Duodenal mucosa (tissue), 2 donors: ENCODE results near the gene MYO3B.

Experiments used
- H3K27ac ChIP-seq: one replicate; pipeline ENCODE4 v1.7.0; 2013; ENCODE audit warnings: low read depth, low read length
- H3K27me3 ChIP-seq, 2 donors: one replicate each; pipeline ENCODE4 v1.7.0; 2013; ENCODE audit warnings: low read length in 2 of 2, control low read depth in 1 of 2; ENCODE audit not compliant: insufficient read depth in 2 of 2, control insufficient read depth in 1 of 2
- H3K36me3 ChIP-seq, 2 donors: one replicate each; pipeline ENCODE4 v1.7.0; 2013; ENCODE audit warnings: low read length in 2 of 2, control low read depth in 1 of 2; ENCODE audit not compliant: insufficient read depth in 2 of 2, control insufficient read depth in 1 of 2
- H3K4me1 ChIP-seq, 2 donors: one replicate each; pipeline ENCODE4 v1.7.0; 2013; ENCODE audit warnings: low read length in 2 of 2, control low read depth in 1 of 2; ENCODE audit not compliant: insufficient read depth in 2 of 2, control insufficient read depth in 1 of 2
- H3K4me3 ChIP-seq, 2 donors: one replicate each; pipeline ENCODE4 v1.7.0; 2013; ENCODE audit warnings: low read length in 2 of 2, low read depth in 1 of 2
- H3K9ac ChIP-seq, 2 donors: one replicate each; pipeline ENCODE4 v1.7.0; 2013; ENCODE audit warnings: low read length in 2 of 2, low read depth in 1 of 2
- H3K9me3 ChIP-seq, 2 donors: one replicate each; pipeline ENCODE4 v1.7.0; 2013; ENCODE audit warnings: low read length in 2 of 2, control low read depth in 1 of 2; ENCODE audit not compliant: control insufficient read depth in 1 of 2

Gene MYO3B

DNA sequence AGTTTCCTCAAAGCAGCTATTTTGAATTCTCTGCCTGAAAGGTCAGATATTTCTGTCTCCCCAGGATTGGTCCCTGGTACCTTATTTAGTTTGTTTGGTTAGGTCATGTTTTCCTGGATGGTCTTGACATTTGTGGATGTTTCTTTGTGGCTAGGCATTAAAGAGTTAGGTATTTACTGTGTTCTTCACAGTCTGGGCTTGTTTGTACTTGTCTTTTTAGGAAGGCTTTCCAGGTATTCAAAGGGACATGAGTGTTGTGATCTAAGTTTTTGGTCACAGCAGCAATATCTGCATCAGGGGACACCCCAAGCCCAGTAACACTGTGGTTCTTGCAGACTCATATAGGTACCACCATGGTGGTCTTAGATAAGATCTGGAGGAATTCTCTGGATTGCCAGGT lies 11.8 kb downstream of the MYO3B start:
- Histone ChIP-seq H3K27me3 (no peaks in the 10 kb centered on the region), H3K27ac (no peak overlapping the region), H3K4me3 (no peak overlapping the region), H3K36me3 (no peaks in the 10 kb centered on the region), H3K9ac (no peak overlapping the region), H3K9me3 (peaks cover 0 to 14% of the 10 kb centered on the region in 2 donors), H3K4me1 (no peaks in the 10 kb centered on the region)

DNA sequence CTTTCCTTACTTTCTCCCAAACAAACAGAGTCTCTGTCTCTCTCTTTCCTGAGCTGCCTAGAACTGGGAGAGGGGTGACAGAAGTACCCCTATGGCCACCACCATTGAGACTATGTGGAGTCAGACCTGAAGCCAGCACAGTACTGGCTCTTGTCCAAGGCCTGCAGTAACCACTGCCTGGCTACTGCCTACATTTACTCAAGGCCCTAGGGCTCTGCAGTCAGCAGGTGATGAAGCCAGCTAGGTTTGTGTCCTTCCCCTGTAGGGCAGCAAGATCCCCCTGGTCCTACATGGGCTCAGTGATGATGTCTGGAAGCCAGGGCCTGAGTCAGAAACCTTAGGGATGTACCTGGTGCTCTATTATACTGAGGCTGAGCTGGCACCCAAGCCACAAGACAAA lies 12.2 kb downstream of the MYO3B start:
- H3K27me3 ChIP-seq, result no peaks in the 10 kb centered on the region
- no peak overlapping the region for H3K27ac ChIP-seq
- H3K9me3 ChIP-seq, result peaks cover 0 to 13% of the 10 kb centered on the region in 2 donors
- no peak overlapping the region for H3K9ac ChIP-seq
- no peaks in the 10 kb centered on the region for H3K4me1 ChIP-seq
- H3K36me3 ChIP-seq, result no peaks in the 10 kb centered on the region
- no peak overlapping the region for H3K4me3 ChIP-seq

DNA sequence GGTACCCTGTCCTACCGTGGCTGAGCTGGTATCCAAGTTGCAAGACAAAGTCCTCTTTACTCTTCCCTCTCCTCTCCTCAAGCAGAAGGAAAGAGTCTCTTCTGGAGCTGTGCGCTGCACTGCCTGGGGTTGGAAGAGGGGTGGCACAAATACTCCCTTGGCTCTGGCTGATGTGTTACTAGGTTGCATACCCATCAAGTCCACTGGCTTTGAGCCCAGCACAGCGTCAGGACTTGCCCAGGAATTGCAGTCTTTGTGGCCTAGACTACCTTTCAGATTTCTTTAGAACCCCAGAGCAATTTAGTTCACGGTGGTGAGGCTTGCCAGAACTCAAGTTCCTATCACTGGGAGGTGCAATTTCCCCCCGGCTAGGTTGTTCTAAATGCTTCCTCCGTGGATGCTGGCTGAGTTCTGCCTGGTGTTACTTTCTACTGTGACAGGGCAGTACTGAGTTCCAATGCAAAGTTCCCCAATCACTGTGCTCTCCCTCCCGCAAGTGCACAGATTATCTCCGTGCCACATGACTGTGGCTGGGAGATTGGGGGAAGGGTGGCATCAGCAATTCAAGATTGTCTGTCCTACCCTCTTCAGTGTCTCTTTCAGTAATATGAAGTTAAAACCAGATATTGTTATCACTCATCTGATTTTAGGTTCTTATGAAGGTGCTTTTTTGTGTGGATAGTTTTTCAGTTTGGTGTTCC lies 13.4 kb downstream of the MYO3B start:
- Histone ChIP-seq H3K4me1 (no peaks in the 10 kb centered on the region), H3K27ac (no peak overlapping the region), H3K27me3 (no peaks in the 10 kb centered on the region), H3K4me3 (no peak overlapping the region), H3K36me3 (no peaks in the 10 kb centered on the region), H3K9me3 (peaks cover 0 to 4% of the 10 kb centered on the region in 2 donors), H3K9ac (no peak overlapping the region)

DNA sequence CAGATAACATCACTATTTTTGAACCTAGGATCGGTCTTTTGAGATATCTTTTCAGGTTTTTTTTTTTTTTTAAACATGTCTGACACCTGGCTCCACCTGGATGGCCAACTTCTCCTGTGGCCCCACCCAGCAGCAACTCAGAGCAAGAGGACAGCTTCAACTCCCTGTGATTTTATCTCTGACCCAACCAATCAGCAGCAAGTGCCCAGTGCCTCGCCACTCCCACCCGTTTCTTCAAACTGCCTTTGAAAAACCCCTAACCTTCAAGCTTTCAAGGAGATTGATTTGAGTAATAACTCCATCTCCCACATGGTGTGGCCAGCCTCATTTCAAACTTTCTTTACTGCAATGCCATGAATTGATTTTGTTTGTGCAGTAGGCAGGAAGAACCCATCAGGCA lies 19.0 kb downstream of the MYO3B start:
- no peaks in the 10 kb centered on the region for H3K4me1 ChIP-seq
- H3K27ac ChIP-seq, result no peak overlapping the region
- no peaks in the 10 kb centered on the region for H3K27me3 ChIP-seq
- H3K4me3 ChIP-seq, result no peak overlapping the region
- H3K36me3 ChIP-seq, result no peaks in the 10 kb centered on the region
- H3K9ac ChIP-seq, result no peak overlapping the region
- H3K9me3 ChIP-seq, result no peaks in the 10 kb centered on the region

DNA sequence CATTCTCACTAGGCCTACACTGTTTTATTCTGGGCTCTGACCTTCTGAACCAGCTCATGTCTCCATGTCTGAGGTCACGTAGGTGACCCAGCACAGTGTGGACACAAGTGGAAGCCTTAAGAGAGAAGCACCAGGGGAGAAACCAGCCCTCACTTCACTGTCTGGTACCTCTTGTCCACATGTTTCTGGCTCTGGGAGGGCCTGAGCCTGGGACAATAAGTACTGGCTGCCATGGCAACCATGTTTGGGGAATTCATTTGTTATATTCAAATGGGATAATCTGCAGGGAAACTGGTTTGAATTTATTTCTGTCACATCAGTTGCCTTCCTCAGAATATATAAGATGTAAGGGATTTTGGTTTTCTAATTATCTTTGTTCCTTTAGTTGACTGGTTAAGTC lies 23.3 kb downstream of the MYO3B start:
- no peaks in the 10 kb centered on the region for H3K36me3 ChIP-seq
- H3K9ac ChIP-seq, result no peak overlapping the region
- H3K4me1 ChIP-seq, result no peaks in the 10 kb centered on the region
- H3K27me3 ChIP-seq, result no peaks in the 10 kb centered on the region
- no peak overlapping the region for H3K4me3 ChIP-seq
- no peaks in the 10 kb centered on the region for H3K9me3 ChIP-seq
- H3K27ac ChIP-seq, result no peak overlapping the region

DNA sequence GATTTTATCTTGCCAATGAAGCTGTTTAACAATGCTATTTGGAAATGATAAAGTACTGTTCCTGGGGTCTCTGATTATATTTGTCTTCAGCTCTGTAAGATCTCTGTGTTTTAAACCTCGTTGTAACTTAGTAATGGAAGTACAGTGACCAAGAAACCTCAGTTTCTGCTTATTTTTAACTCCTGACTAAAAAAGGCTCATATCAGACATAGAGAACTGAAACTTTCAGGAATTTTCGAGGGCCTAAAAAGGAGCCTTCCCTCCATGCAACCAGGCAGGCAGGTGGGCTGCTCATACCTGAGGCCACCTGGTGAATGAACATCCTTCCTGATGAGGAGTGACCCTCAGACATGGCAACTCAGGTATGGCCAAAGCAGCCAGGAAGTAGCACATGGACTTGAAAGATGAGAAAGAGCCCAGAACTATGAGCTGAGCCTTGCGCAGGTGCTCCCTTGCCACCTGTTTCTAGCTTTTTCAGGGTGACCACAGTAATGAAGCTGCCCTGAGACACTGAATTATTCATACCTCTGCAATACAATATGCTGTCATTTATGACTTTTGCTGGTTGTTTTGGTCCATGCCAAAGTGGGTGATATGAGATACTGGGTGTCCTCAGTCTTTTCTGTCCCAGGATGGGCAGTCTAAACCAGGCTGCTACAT lies 23.9 kb downstream of the MYO3B start:
- H3K27me3 ChIP-seq, result no peaks in the 10 kb centered on the region
- H3K27ac ChIP-seq, result no peak overlapping the region
- H3K4me1 ChIP-seq, result no peaks in the 10 kb centered on the region
- H3K9ac ChIP-seq, result no peak overlapping the region
- no peaks in the 10 kb centered on the region for H3K36me3 ChIP-seq
- H3K4me3 ChIP-seq, result no peak overlapping the region
- H3K9me3 ChIP-seq, result no peaks in the 10 kb centered on the region

DNA sequence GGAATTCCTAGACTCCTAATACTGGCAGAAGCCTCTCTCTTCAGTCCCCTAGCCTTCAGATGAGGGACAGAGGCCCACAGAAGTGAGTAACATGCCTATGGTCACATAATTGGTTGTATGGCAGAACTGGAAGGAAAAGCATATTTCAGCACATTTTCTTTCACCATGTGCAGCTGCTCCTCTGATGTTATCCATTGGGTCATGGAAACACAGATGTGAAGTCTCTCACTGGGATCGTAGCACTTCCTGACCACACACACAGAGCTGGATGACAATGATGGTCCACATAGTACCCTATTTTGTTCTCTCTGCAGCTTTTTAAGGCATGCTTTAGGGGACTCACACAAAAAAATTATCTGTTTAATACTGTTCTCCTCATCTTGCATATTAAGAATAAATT lies 24.5 kb downstream of the MYO3B start:
- no peak overlapping the region for H3K27ac ChIP-seq
- no peak overlapping the region for H3K4me3 ChIP-seq
- no peak overlapping the region for H3K9ac ChIP-seq

DNA sequence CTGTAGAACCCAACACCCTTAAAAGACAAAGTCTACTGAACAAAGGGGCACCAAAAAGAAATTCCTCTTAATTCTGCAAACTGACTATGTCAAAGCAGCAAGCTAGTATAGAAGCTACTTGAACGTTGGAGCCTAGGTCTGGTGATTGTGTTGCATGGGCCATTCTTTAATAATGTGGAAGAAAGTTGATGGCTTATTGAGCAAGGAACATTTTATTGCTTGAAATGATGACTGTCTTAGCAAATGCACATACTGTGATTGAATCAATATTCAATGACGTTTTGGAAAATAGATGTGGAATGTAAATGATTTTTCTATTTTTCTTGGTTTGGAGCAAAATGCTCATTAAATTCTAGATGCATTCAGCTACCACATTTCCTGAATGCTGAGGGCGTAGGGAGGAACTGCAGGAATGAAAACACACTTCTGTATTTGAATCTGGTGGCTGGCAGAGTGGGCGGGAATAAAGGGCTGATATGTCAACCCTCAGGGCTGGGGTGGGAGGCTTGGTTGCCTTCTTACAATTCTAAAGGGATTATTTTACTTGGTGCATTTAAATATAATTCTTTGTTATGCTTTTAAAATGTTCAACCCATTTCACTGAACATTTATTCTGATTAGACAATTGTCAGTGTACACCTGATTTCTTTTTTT lies 26.5 kb downstream of the MYO3B start:
- H3K4me3 ChIP-seq, result no peak overlapping the region
- no peak overlapping the region for H3K9ac ChIP-seq
- peaks cover 0 to 3% of the 10 kb centered on the region in 2 donors for H3K9me3 ChIP-seq
- no peak overlapping the region for H3K27ac ChIP-seq
- no peaks in the 10 kb centered on the region for H3K4me1 ChIP-seq
- no peaks in the 10 kb centered on the region for H3K36me3 ChIP-seq
- H3K27me3 ChIP-seq, result no peaks in the 10 kb centered on the region

More for the DNA sequence above, 24.5 kb downstream of the MYO3B start:
- Histone ChIP-seq H3K4me1 (no peaks in the 10 kb centered on the region), H3K9me3 (no peaks in the 10 kb centered on the region), H3K27me3 (no peaks in the 10 kb centered on the region), H3K36me3 (no peaks in the 10 kb centered on the region)

DNA sequence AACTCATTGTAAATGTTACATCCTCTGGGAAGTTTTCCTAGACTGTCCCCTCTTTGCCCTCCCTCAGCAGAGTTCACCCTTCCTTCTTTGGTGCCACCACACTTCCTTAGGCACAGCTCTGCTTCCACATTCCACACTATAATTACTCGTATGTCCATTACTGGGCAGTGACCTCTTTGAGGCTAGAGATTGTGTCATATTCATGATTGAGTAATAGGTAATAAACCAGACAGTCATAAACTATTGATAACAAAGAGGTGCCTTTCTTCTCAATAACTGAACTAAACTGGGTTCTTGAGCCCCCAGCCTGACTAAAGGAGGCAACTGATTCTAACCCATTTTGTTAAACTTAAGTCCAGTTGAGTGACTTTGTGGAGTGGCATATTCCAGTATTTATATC lies 28.3 kb downstream of the MYO3B start:
- Histone ChIP-seq H3K27ac (no peak overlapping the region), H3K4me3 (no peak overlapping the region), H3K36me3 (no peaks in the 10 kb centered on the region), H3K27me3 (no peaks in the 10 kb centered on the region), H3K9me3 (peaks cover 0 to 3% of the 10 kb centered on the region in 2 donors), H3K4me1 (no peaks in the 10 kb centered on the region), H3K9ac (no peak overlapping the region)

DNA sequence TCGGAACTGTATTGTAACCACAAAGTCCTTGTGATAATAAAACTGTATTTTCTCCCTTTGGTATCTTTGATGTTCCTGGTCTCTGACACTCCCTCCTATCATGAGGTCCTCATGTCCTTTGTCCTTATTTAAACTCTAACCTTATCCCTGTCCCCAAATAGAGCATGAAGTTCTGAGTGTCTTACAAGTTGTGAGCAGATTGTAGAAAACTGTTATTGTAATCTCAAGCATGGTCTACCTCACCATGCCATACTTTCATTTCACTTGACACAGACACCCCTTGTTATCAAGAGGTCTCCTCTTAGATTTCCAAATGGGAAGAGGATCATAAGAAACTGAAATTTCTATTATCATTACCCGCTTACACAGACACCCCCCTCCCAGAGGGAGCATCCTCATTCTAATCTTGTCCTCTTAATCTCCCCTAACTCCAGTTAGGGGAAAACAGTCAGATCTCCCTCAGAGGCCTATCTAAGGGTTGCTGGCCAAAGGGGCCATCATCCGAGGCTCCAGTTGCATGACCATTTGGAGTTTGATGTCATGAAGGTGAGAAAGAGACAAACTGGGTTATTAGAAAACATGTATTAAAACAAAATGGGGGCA lies 29.0 kb downstream of the MYO3B start:
- Histone ChIP-seq H3K27me3 (no peaks in the 10 kb centered on the region), H3K4me3 (no peak overlapping the region), H3K9ac (no peak overlapping the region), H3K36me3 (no peaks in the 10 kb centered on the region), H3K9me3 (peaks cover 0 to 3% of the 10 kb centered on the region in 2 donors), H3K27ac (no peak overlapping the region), H3K4me1 (no peaks in the 10 kb centered on the region)
